Measurements from ENCODE around the gene EIF4A3. TPM values are rescaled to one million over a fixed set of nuclear protein-coding genes. Genes with fewer than 3 reads are reported as not detected.
"Not testable (repeated sequence)": the region's sequence is repeated elsewhere in the genome, so short reads cannot be mapped to it uniquely, and the experiment has no call there.

The EIF4A3 gene
- total RNA-seq, 3 donors from 2014 or later (not counting 1 experiment from before 2014, with no cell fraction given) = 86.2 to 88.6 (median 88.0) TPM

GRCh38 chr17:80158846-80159245 lies 11.9 kb upstream of the EIF4A3 start:
- Histone ChIP-seq H3K4me3 (ENCODE audit: low read length) (no peak overlapping the region), H3K27me3 (ENCODE audit: control insufficient read depth, insufficient read depth, low read length) (no peaks in the 10 kb centered on the region), H3K4me1 (ENCODE audit: control insufficient read depth, insufficient read depth, low read length) (no peaks in the 10 kb centered on the region), H3K9me3 (ENCODE audit: control insufficient read depth, insufficient read depth, low read length) (peaks cover 9% of the 10 kb centered on the region), H3K36me3 (ENCODE audit: control insufficient read depth, insufficient read depth, low read length) (no peaks in the 10 kb centered on the region), H3K27ac (ENCODE audit: low read length) (no peak overlapping the region)
- Mint-ChIP-seq H3K4me1 (peaks cover 8 to 9% of the 10 kb centered on the region in 2 donors), H3K9me3 (peaks cover 2 to 3% of the 10 kb centered on the region in 2 donors), H3K4me3 (no peak overlapping the region), H3K27ac (no peak overlapping the region), H3K36me3 (peaks cover 7% of the 10 kb centered on the region), H3K27me3 (ENCODE audit: low read depth in 2 of 2) (peaks cover 8 to 13% of the 10 kb centered on the region in 2 donors)
- intact Hi-C loops (cut with micrococcal nuclease) = no loop called here
- 90% methylated on average over 1 of the region's 2 CpGs for WGBS (ENCODE audit: insufficient coverage)
- ATAC-seq = no peak
- no peak for TF ChIP-seq CTCF (IDR thresholded peaks at IDR 0.05)
- no peak for DNase-seq

- H3K27ac Mint-ChIP-seq; H3K4me1 ChIP-seq (ENCODE audit: control insufficient read depth, insufficient read depth, low read length); H3K27ac ChIP-seq (ENCODE audit: low read length); H3K9me3 Mint-ChIP-seq; DNase-seq; H3K27me3 ChIP-seq (ENCODE audit: control insufficient read depth, insufficient read depth, low read length); intact Hi-C loops (cut with micrococcal nuclease); H3K4me3 ChIP-seq (ENCODE audit: low read length); H3K36me3 Mint-ChIP-seq; H3K36me3 ChIP-seq (ENCODE audit: control insufficient read depth, insufficient read depth, low read length); ATAC-seq; H3K4me3 Mint-ChIP-seq: not testable (repeated sequence)
- H3K27me3 Mint-ChIP-seq (ENCODE audit: low read depth in 2 of 2) = peaks cover 8 to 13% of the 10 kb centered on the region in 2 donors
- peaks cover 14% of the 10 kb centered on the region for H3K9me3 ChIP-seq (ENCODE audit: control insufficient read depth, insufficient read depth, low read length)
- WGBS (ENCODE audit: insufficient coverage) = 67% methylated on average over 2 of the region's 2 CpGs
- peaks cover 11 to 13% of the 10 kb centered on the region in 2 donors for H3K4me1 Mint-ChIP-seq
Observed at GRCh38 chr17:80155600-80155999, 8.7 kb upstream of the EIF4A3 start.

- Mint-ChIP-seq H3K27ac (no peak overlapping the region), H3K4me1 (peaks cover 8 to 10% of the 10 kb centered on the region in 2 donors), H3K27me3 (ENCODE audit: low read depth in 2 of 2) (peaks cover 0 to 3% of the 10 kb centered on the region in 2 donors), H3K4me3 (no peak overlapping the region), H3K9me3 (peaks cover 2 to 3% of the 10 kb centered on the region in 2 donors), H3K36me3 (peaks cover 7% of the 10 kb centered on the region)
- H3K36me3 ChIP-seq (ENCODE audit: control insufficient read depth, insufficient read depth, low read length) = no peaks in the 10 kb centered on the region
- H3K9me3 ChIP-seq (ENCODE audit: control insufficient read depth, insufficient read depth, low read length) = peaks cover 14% of the 10 kb centered on the region
- no peaks in the 10 kb centered on the region for H3K27me3 ChIP-seq (ENCODE audit: control insufficient read depth, insufficient read depth, low read length)
- no peak for TF ChIP-seq CTCF (IDR thresholded peaks at IDR 0.05)
- H3K4me3 ChIP-seq (ENCODE audit: low read length) = no peak overlapping the region
- intact Hi-C loops (cut with micrococcal nuclease) = no loop called here
- no peak overlapping the region for H3K27ac ChIP-seq (ENCODE audit: low read length)
- DNase-seq = no peak
- ATAC-seq = no peak
- H3K4me1 ChIP-seq (ENCODE audit: control insufficient read depth, insufficient read depth, low read length) = peaks cover 6% of the 10 kb centered on the region
- 94% methylated on average over 4 of the region's 5 CpGs for WGBS (ENCODE audit: insufficient coverage)
Observed at GRCh38 chr17:80154166-80154565, 7.2 kb upstream of the EIF4A3 start.

GRCh38 chr17:80153004-80153403 lies 6.1 kb upstream of the EIF4A3 start:
- Mint-ChIP-seq H3K4me1 (peaks cover 8 to 13% of the 10 kb centered on the region in 2 donors), H3K4me3 (no peak overlapping the region), H3K27ac (no peak overlapping the region), H3K9me3 (peaks cover 2 to 3% of the 10 kb centered on the region in 2 donors), H3K27me3 (ENCODE audit: low read depth in 2 of 2) (no peaks in the 10 kb centered on the region), H3K36me3 (peaks cover 7% of the 10 kb centered on the region)
- H3K36me3 ChIP-seq (ENCODE audit: control insufficient read depth, insufficient read depth, low read length) = no peaks in the 10 kb centered on the region
- no peak overlapping the region for H3K4me3 ChIP-seq (ENCODE audit: low read length)
- DNase-seq = no peak
- intact Hi-C loops (cut with micrococcal nuclease) = no loop called here
- no peak for TF ChIP-seq CTCF (IDR thresholded peaks at IDR 0.05)
- H3K4me1 ChIP-seq (ENCODE audit: control insufficient read depth, insufficient read depth, low read length) = peaks cover 10% of the 10 kb centered on the region
- no peak overlapping the region for H3K27ac ChIP-seq (ENCODE audit: low read length)
- no peaks in the 10 kb centered on the region for H3K27me3 ChIP-seq (ENCODE audit: control insufficient read depth, insufficient read depth, low read length)
- ATAC-seq = no peak
- WGBS (ENCODE audit: insufficient coverage) = 70% methylated on average over 3 of the region's 3 CpGs
- peaks cover 14% of the 10 kb centered on the region for H3K9me3 ChIP-seq (ENCODE audit: control insufficient read depth, insufficient read depth, low read length)
